ENCODE measurements around the gene CMBL. TPM values are rescaled to one million over a fixed set of nuclear protein-coding genes. Genes with fewer than 3 reads are reported as not detected.
A peak's percentile ranks its signal among the peaks of the same experiment; 100 is the strongest.

Gene CMBL
- total and polyA plus RNA-seq, 2 of the 13 experiments (the other 11 are each of a cell fraction or from before 2014, with no cell fraction given), result 11.5 to 17.0 TPM

DNA sequence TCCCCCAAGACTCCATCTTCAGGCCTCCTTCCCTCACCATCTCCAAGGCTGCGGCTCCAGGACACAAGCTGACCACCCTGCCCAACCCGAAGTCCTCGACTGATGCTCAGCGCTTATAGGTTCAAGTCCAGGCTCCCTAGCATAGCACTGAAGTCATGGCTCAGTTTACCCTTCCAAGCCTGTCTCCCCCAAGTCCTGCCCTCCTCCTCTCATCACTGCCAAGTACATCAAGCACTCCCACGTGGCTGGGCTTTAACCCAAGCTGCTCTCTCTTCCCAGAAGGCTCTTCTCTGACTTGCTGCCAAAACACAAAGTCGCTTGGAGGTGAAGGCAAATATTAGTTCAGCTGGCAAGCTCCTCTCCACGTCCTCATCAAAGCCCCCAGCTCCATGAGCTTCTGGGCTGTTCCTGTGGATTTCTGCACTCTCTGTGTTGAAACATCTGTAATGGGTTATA, 23.7 kb upstream of the CMBL start (continued):
- TF ChIP-seq ZNF501 (CRISPR knock-in tag; IDR thresholded peaks at IDR 0.05) (0 out of 2 replicates have a peak, but pooled peaks have one; percentile 73), SP4 (CRISPR knock-in tag; IDR thresholded peaks at IDR 0.05) (no peak), ZNF260 (CRISPR knock-in tag; IDR thresholded peaks at IDR 0.05; ENCODE audit: borderline replicate concordance, low read depth) (no peak), NFKB2 (CRISPR knock-in tag; IDR thresholded peaks at IDR 0.05; ENCODE audit: borderline replicate concordance) (no peak; the same call in 1 of the 2 replicates), NFIC (IDR thresholded peaks at IDR 0.05; ENCODE audit: low read length) (0 out of 2 replicates have a peak, but pooled peaks have one; percentile 42), NFIB (CRISPR knock-in tag; IDR thresholded peaks at IDR 0.05; ENCODE audit: borderline replicate concordance) (no peak), SAFB2 (CRISPR knock-in tag; IDR thresholded peaks at IDR 0.05; ENCODE audit: borderline replicate concordance, low read depth) (no peak), PITX1 (CRISPR knock-in tag; IDR thresholded peaks at IDR 0.05) (peak; percentile 71), ZNF772 (CRISPR knock-in tag; IDR thresholded peaks at IDR 0.05) (0 out of 2 replicates have a peak, but pooled peaks have one; percentile 22), ZNF234 (CRISPR knock-in tag; conservative IDR thresholded peaks at IDR 0.05) (no peak), GABPA (IDR thresholded peaks at IDR 0.05; ENCODE audit: low read depth, low read length) (no peak), GABPA (CRISPR knock-in tag; IDR thresholded peaks at IDR 0.05; ENCODE audit: low read depth) (0 out of 2 replicates have a peak, but pooled peaks have one; percentile 20)
- TF ChIP-seq, protein P1, sequence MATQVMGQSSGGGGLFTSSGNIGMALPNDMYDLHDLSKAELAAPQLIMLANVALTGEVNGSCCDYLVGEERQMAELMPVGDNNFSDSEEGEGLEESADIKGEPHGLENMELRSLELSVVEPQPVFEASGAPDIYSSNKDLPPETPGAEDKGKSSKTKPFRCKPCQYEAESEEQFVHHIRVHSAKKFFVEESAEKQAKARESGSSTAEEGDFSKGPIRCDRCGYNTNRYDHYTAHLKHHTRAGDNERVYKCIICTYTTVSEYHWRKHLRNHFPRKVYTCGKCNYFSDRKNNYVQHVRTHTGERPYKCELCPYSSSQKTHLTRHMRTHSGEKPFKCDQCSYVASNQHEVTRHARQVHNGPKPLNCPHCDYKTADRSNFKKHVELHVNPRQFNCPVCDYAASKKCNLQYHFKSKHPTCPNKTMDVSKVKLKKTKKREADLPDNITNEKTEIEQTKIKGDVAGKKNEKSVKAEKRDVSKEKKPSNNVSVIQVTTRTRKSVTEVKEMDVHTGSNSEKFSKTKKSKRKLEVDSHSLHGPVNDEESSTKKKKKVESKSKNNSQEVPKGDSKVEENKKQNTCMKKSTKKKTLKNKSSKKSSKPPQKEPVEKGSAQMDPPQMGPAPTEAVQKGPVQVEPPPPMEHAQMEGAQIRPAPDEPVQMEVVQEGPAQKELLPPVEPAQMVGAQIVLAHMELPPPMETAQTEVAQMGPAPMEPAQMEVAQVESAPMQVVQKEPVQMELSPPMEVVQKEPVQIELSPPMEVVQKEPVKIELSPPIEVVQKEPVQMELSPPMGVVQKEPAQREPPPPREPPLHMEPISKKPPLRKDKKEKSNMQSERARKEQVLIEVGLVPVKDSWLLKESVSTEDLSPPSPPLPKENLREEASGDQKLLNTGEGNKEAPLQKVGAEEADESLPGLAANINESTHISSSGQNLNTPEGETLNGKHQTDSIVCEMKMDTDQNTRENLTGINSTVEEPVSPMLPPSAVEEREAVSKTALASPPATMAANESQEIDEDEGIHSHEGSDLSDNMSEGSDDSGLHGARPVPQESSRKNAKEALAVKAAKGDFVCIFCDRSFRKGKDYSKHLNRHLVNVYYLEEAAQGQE (IDR thresholded peaks at IDR 0.05; ENCODE audit: borderline replicate concordance in 1 of 2, low read depth in 1 of 2, low read length in 2 of 2), result no peak
- TF ChIP-seq, protein P2, sequence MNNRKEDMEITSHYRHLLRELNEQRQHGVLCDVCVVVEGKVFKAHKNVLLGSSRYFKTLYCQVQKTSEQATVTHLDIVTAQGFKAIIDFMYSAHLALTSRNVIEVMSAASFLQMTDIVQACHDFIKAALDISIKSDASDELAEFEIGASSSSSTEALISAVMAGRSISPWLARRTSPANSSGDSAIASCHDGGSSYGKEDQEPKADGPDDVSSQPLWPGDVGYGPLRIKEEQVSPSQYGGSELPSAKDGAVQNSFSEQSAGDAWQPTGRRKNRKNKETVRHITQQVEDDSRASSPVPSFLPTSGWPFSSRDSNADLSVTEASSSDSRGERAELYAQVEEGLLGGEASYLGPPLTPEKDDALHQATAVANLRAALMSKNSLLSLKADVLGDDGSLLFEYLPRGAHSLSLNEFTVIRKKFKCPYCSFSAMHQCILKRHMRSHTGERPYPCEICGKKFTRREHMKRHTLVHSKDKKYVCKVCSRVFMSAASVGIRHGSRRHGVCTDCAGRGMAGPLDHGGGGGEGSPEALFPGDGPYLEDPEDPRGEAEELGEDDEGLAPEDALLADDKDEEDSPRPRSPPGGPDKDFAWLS (CRISPR knock-in tag; IDR thresholded peaks at IDR 0.05; ENCODE audit: borderline replicate concordance), result no peak
- TF ChIP-seq, protein P3, sequence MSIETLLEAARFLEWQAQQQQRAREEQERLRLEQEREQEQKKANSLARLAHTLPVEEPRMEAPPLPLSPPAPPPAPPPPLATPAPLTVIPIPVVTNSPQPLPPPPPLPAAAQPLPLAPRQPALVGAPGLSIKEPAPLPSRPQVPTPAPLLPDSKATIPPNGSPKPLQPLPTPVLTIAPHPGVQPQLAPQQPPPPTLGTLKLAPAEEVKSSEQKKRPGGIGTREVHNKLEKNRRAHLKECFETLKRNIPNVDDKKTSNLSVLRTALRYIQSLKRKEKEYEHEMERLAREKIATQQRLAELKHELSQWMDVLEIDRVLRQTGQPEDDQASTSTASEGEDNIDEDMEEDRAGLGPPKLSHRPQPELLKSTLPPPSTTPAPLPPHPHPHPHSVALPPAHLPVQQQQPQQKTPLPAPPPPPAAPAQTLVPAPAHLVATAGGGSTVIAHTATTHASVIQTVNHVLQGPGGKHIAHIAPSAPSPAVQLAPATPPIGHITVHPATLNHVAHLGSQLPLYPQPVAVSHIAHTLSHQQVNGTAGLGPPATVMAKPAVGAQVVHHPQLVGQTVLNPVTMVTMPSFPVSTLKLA (IDR thresholded peaks at IDR 0.05), result 0 out of 2 replicates have a peak, but pooled peaks have one; percentile 23
- TF ChIP-seq, protein P4, sequence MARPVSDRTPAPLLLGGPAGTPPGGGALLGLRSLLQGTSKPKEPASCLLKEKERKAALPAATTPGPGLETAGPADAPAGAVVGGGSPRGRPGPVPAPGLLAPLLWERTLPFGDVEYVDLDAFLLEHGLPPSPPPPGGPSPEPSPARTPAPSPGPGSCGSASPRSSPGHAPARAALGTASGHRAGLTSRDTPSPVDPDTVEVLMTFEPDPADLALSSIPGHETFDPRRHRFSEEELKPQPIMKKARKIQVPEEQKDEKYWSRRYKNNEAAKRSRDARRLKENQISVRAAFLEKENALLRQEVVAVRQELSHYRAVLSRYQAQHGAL (CRISPR knock-in tag; IDR thresholded peaks at IDR 0.05; ENCODE audit: not compliant biosample characterization), result no peak
- TF ChIP-seq, protein P5, sequence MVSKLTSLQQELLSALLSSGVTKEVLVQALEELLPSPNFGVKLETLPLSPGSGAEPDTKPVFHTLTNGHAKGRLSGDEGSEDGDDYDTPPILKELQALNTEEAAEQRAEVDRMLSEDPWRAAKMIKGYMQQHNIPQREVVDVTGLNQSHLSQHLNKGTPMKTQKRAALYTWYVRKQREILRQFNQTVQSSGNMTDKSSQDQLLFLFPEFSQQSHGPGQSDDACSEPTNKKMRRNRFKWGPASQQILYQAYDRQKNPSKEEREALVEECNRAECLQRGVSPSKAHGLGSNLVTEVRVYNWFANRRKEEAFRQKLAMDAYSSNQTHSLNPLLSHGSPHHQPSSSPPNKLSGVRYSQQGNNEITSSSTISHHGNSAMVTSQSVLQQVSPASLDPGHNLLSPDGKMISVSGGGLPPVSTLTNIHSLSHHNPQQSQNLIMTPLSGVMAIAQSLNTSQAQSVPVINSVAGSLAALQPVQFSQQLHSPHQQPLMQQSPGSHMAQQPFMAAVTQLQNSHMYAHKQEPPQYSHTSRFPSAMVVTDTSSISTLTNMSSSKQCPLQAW (CRISPR knock-in tag; IDR thresholded peaks at IDR 0.05), result peak; percentile 54; the same call in 1 of the 2 replicates
- TF ChIP-seq, protein P6, sequence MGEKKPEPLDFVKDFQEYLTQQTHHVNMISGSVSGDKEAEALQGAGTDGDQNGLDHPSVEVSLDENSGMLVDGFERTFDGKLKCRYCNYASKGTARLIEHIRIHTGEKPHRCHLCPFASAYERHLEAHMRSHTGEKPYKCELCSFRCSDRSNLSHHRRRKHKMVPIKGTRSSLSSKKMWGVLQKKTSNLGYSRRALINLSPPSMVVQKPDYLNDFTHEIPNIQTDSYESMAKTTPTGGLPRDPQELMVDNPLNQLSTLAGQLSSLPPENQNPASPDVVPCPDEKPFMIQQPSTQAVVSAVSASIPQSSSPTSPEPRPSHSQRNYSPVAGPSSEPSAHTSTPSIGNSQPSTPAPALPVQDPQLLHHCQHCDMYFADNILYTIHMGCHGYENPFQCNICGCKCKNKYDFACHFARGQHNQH (CRISPR knock-in tag; IDR thresholded peaks at IDR 0.05), result peak; percentile 50; the same call in 1 of the 2 replicates

Data from HepG2 (cell line).